A549 (cell line): ENCODE results near the gene ZNF574. TPM values are rescaled to one million over a fixed set of nuclear protein-coding genes. Genes with fewer than 3 reads are reported as not detected.
A peak's percentile ranks its signal among the peaks of the same experiment; 100 is the strongest.

Experiments used
- ATAC-seq, 2 experiments: fragments of 200-7000 bp in 1 of 2; fragments of >200 bp in 1 of 2; cut with Nextera tagmentation in 1 of 2; cut with Tn5 transposase in 1 of 2; 3 replicates each; pipeline versions ENCODE4 v1.8.0 to v1.9.1; 2018 to 2020; ENCODE audit warnings: mild to moderate bottlenecking in 1 of 2, moderate library complexity in 1 of 2
- CTCF ChIA-PET: fragments of 300-600 bp; sonication (Branson Sonifier 250); formaldehyde crosslinking; extraction: SDS; loops from one replicate; lab custom pipeline; 2021; ENCODE audit warnings: antibody characterized with exemption, inconsistent platforms; lab: Yijun Ruan, JAX
- POLR2A ChIA-PET: fragments of 350-600 bp; formaldehyde crosslinking; extraction: SDS; loops from one replicate; lab custom pipeline; 2021; ENCODE audit warnings: antibody characterized with exemption, inconsistent platforms; lab: Yijun Ruan, JAX
- DNase-seq, 2 experiments: peaks; one replicate each; pipeline versions ENCODE4 v3.0.0 to v3.0.0-alpha.2; 2011 to 2016; ENCODE audit warnings: low read depth in 1 of 2, low spot score in 1 of 2
- FAIRE-seq: peaks from 2 replicates; lab custom pipeline; 2011; peaks lifted over from hg19 to GRCh38; lab: Jason Lieb, UNC
- H3K27ac ChIP-seq, 2 experiments: fragments of >200 bp; sonication (Bioruptor Twin); formaldehyde crosslinking; 3 replicates each; pipeline ENCODE4 v1.5.1; 2016 to 2017
- H3K4me1 ChIP-seq: fragments of >200 bp; sonication (Bioruptor Twin); formaldehyde crosslinking; 3 replicates; pipeline ENCODE4 v1.6.1; 2016
- H3K4me2 ChIP-seq: fragments of >200 bp; sonication (Bioruptor Twin); formaldehyde crosslinking; 3 replicates; pipeline ENCODE4 v1.6.1; 2016
- H3K4me3 ChIP-seq: fragments of >200 bp; sonication (Bioruptor Twin); formaldehyde crosslinking; 3 replicates; pipeline ENCODE4 v1.5.1; 2016
- H3K9me3 ChIP-seq: fragments of >200 bp; sonication (Bioruptor Twin); formaldehyde crosslinking; 3 replicates; pipeline ENCODE4 v1.6.1; 2016
- BHLHE40 ChIP-seq: IDR thresholded peaks from 2 replicates; pipeline ENCODE4 v1.6.1; 2012; ENCODE audit warnings: low read depth, low read length, inconsistent platforms
- CBX8 ChIP-seq: fragments of 200-600 bp; sonication (generic); IDR thresholded peaks from 2 replicates; pipeline ENCODE4 v1.6.1; 2016
- CEBPB ChIP-seq, 2 experiments: fragments of >200 bp in 1 of 2; sonication (Bioruptor Twin) in 1 of 2; formaldehyde crosslinking in 1 of 2; IDR thresholded peaks; 2 replicates each; pipeline ENCODE4 v1.6.1; 2012 to 2016
- CHD2 ChIP-seq: fragments of 150-350 bp; IDR thresholded peaks from 2 replicates; pipeline ENCODE4 v1.6.1; 2014; ENCODE audit warnings: low read length; ENCODE audit not compliant: partially characterized antibody
- CHD4 ChIP-seq: fragments of 200-600 bp; sonication (generic); IDR thresholded peaks from 2 replicates; pipeline ENCODE4 v1.6.1; 2016; ENCODE audit warnings: antibody characterized with exemption, mild to moderate bottlenecking, borderline replicate concordance
- ELK1 ChIP-seq: fragments of 150-350 bp; IDR thresholded peaks from 2 replicates; pipeline ENCODE4 v1.6.1; 2014; ENCODE audit warnings: low read depth, mild to moderate bottlenecking, low read length
- FOXS1 ChIP-seq: fragments of 250-450 bp; sonication (Bioruptor Pico); IDR thresholded peaks from 2 replicates; pipeline ENCODE4 v1.5.0; 2020; ENCODE audit warnings: mild to moderate bottlenecking, moderate library complexity
- KDM1A ChIP-seq: fragments of 200-600 bp; sonication (generic); IDR thresholded peaks from 2 replicates; pipeline ENCODE4 v1.6.1; 2016; ENCODE audit warnings: low read depth, mild to moderate bottlenecking
- MAFK ChIP-seq: fragments of 450-650 bp; IDR thresholded peaks from 2 replicates; pipeline ENCODE4 v1.6.1; 2014; ENCODE audit not compliant: partially characterized antibody
- MAZ ChIP-seq: fragments of 150-350 bp; IDR thresholded peaks from 2 replicates; pipeline ENCODE4 v1.6.1; 2014; ENCODE audit warnings: antibody characterized with exemption, low read depth, low read length, borderline replicate concordance
- NFE2L2 ChIP-seq: fragments of 150-350 bp; conservative IDR thresholded peaks from 2 replicates; pipeline ENCODE4 v1.6.1; 2014; ENCODE audit warnings: low read length
- RAD21 ChIP-seq, 2 experiments: fragments of >200 bp in 1 of 2; sonication (Bioruptor Twin) in 1 of 2; formaldehyde crosslinking in 1 of 2; IDR thresholded peaks in 1 of 2; conservative IDR thresholded peaks in 1 of 2; 2 replicates in 1 of 2; 3 replicates in 1 of 2; pipeline ENCODE4 v1.6.1; 2012 to 2018; ENCODE audit warnings: inconsistent platforms in 1 of 2
- RCOR1 ChIP-seq: fragments of 150-350 bp; IDR thresholded peaks from 2 replicates; pipeline ENCODE4 v1.6.1; 2014; ENCODE audit warnings: antibody characterized with exemption, low read length, low read depth
- ZC3H11A ChIP-seq: fragments of 450-650 bp; IDR thresholded peaks from 2 replicates; pipeline ENCODE4 v1.6.1; 2014; ENCODE audit warnings: antibody characterized with exemption, mild to moderate bottlenecking
- WGBS: methylation state at CpG from one replicate; pipeline ENCODE4 v1.1.6; 2017; ENCODE audit errors: missing lambda C conversion rate; 5-methylcytosine and 5-hydroxymethylcytosine counted together
- polyA plus RNA-seq, 4 experiments: library from polyadenylated mRNA; depleted of rRNA in 3 of 4; stranded (reverse); fragments of >200 nt; fragmentation: RNase III in 1 of 4; extraction: RNeasy Plus Mini Kit Qiagen cat#74134 plus additional on column Dnase treatment in 1 of 4; gene quantifications; 2 replicates in 3 of 4; 3 replicates in 1 of 4; pipeline ENCODE4 v1.2.3, GENCODE V29; 2011 to 2017
- TF ChIP-seq, protein P1 (sequence below): fragments of >200 bp; sonication (Bioruptor Twin); formaldehyde crosslinking; IDR thresholded peaks from 3 replicates; pipeline ENCODE4 v1.6.1; 2016
- TF ChIP-seq, protein P2 (sequence below): IDR thresholded peaks from 2 replicates; pipeline ENCODE4 v1.6.1; 2012

The ZNF574 gene
- polyA plus RNA-seq, 2 of the 4 experiments (the other 2 are of a cell fraction): 11.3 to 21.8 TPM

GRCh38 chr19:42068756-42069571, 7.0 kb upstream of the ZNF574 start:
- 62% methylated on average over 28 of the region's 29 CpGs for WGBS
- Histone ChIP-seq H3K4me1 (no peaks in the 10 kb centered on the region), H3K27ac (0 out of 6 replicates have a peak overlapping the region, but pooled peaks of 1 of the 2 experiments have one; percentile 24), H3K9me3 (no peaks in the 10 kb centered on the region), H3K4me2 (no peak overlapping the region), H3K4me3 (no peak overlapping the region)
- peak in 1 of 2 experiments; percentile 3; a peak in 1 of 6 replicates for ATAC-seq
- no peak for DNase-seq
- ChIA-PET POLR2A (no interaction called here), CTCF (interaction anchor here (0.7 to 2.3 kb wide), 6 partner anchors 12 to 351 kb away, joined by 3 to 11 read pairs (median 3); no protein-coding TSS in a partner anchor)
- FAIRE-seq: no peak
- no peak for TF ChIP-seq CEBPB (IDR thresholded peaks at IDR 0.05)
- no peak for TF ChIP-seq CHD4
- TF ChIP-seq, protein P1, sequence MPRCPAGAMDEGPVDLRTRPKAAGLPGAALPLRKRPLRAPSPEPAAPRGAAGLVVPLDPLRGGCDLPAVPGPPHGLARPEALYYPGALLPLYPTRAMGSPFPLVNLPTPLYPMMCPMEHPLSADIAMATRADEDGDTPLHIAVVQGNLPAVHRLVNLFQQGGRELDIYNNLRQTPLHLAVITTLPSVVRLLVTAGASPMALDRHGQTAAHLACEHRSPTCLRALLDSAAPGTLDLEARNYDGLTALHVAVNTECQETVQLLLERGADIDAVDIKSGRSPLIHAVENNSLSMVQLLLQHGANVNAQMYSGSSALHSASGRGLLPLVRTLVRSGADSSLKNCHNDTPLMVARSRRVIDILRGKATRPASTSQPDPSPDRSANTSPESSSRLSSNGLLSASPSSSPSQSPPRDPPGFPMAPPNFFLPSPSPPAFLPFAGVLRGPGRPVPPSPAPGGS: no peak
- no peak for TF ChIP-seq RCOR1
- TF ChIP-seq CHD2: no peak
- TF ChIP-seq BHLHE40: no peak

DNA sequence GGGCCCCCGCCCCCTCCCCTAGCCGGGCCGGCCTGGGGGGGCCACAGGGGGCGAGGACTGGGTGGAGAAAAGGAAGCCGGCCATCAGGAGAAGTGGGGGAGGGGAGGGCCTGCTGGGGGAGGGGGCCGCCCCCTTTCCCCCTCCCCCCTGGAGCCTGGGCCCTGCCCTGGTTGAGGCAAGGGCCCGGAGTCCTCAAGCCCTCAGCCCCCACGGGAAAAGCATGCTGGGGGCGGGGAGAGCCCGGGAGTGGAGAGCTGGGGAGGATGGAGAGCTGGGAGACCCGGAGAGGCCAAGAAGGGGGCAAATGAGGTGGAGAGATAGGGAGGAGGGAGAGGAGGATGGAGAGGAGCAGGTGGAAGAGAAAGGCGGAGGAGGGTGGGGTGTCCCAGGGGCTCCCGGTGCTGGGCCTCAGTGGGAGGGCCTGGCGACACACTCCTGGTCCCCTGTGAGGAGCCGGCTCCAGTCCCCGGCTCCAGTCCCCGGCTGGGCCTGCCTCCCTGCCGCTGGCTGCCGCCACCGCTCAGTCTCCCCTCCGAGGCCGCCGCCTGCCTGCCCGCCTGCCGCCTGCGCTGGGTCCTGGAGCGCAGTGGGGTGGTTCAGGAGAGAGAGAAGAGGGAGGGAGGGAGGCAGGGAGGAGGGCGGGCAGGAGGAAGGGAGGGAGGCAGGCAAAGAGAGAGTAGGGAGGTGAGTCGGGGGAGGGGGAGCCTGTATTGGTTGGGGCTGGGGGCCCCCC, 6.2 kb upstream of the ZNF574 start, which contains the start of gene GRIK5:
Gene GRIK5, minus strand, starts transcription at position 588 of the 733 bp plus-strand sequence. CDS start 4,436 bp downstream, outside the sequence.
- ATAC-seq: no peak

GRCh38 chr19:42071247-42071646, 4.7 kb upstream of the ZNF574 start:
- Histone ChIP-seq H3K27ac (no peak overlapping the region), H3K9me3 (no peaks in the 10 kb centered on the region), H3K4me3 (no peak overlapping the region), H3K4me1 (peaks cover 7% of the 10 kb centered on the region; the same call in 2 of the 3 replicates), H3K4me2 (no peak overlapping the region)
- DNase-seq (no peak), FAIRE-seq (no peak), ATAC-seq (no peak)
- WGBS: 83% methylated on average over 12 of the region's 12 CpGs
- POLR2A ChIA-PET: no interaction called here
- TF ChIP-seq KDM1A (no peak), CBX8 (no peak), ZC3H11A (no peak), FOXS1 (no peak), MAZ (no peak), NFE2L2 (no peak), MAFK (no peak)
- TF ChIP-seq, protein P2, sequence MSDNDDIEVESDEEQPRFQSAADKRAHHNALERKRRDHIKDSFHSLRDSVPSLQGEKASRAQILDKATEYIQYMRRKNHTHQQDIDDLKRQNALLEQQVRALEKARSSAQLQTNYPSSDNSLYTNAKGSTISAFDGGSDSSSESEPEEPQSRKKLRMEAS: peak; percentile 59; the same call in 1 of the 2 replicates
- CTCF ChIA-PET: interaction anchor here (0.5 to 1.6 kb wide), 8 partner anchors 10 to 366 kb away, joined by 3 to 15 read pairs (median 4); no protein-coding TSS in a partner anchor

More for the DNA sequence above, 6.2 kb upstream of the ZNF574 start, which contains the start of gene GRIK5:
- H3K27ac ChIP-seq: 0 out of 6 replicates have a peak within 1 kb of the TSS, but pooled peaks of 1 of the 2 experiments have one; percentile 24
- no peak for DNase-seq
- no peak for FAIRE-seq
- H3K4me3 ChIP-seq: no peak within 1 kb of the TSS
- ChIA-PET POLR2A (no interaction called here), CTCF (interaction anchor here (0.6 to 1.0 kb wide), 2 partner anchors 35 to 132 kb away, joined by 4 read pairs; no protein-coding TSS in a partner anchor)
- H3K9me3 ChIP-seq: no peaks in the 10 kb centered on the region
- 80% methylated on average over 21 of the region's 29 CpGs for WGBS
- H3K4me2 ChIP-seq: no peak within 1 kb of the TSS
- H3K4me1 ChIP-seq: peaks cover 3% of the 10 kb centered on the region; the same call in 2 of the 3 replicates
- TF ChIP-seq RAD21 (conservative IDR thresholded peaks at IDR 0.05 in 1 of 2, IDR thresholded peaks at IDR 0.05 in 1 of 2): no peak
- TF ChIP-seq FOXS1: no peak
- no peak for TF ChIP-seq ELK1
- no peak for TF ChIP-seq CHD2
